ENCODE results near the gene NOTCH1.

The NOTCH1 gene

DNA sequence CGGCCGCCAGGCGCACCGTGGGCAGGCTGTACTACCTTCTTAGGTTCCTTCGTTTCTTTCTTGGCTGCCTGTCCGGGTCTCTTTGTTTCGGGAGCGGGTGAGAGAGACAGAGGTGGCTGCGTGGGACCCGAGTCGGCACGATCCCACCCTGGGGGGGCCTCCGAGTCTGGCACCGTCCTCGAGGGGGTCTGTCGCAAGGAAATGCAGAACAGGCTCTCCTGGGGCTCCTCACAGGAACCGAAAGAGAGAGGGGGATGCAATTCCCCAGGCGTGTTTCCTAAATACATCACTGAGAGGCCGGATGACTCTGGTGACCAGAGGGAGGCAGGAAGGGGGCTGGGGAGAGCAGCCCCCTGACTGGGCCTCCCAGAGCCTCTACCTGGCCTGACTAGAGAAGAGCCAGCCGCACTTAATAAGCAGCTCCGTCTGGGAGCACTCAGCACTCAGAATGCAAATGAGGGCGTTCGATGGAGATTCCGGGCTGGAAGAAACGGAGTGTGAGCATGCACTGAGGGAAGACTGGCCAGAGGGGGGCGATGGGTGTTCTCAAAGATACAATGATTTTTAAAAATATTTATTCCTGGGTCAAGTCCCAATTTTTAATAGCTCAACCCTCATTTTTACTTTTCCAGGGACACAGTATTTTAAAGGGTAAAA lies 94.5 kb downstream of the NOTCH1 start:
- no peak overlapping the region for H3K9ac ChIP-seq (ENCODE audit: low read length)
- H3K27ac ChIP-seq (ENCODE audit: low read length), result no peak overlapping the region
- no peak overlapping the region for H3K4me2 ChIP-seq (ENCODE audit: low read depth, low read length)
- no peaks in the 10 kb centered on the region for H3K9me2 ChIP-seq (replicated peaks; ENCODE audit: insufficient read depth, low read length)
- no peak overlapping the region for H3K4me3 ChIP-seq (ENCODE audit: low read length)
- H2AFZ ChIP-seq (ENCODE audit: low read length), result no peak overlapping the region
- H3F3A ChIP-seq (ENCODE audit: insufficient read depth, low read length), result no peaks in the 10 kb centered on the region
- no peaks in the 10 kb centered on the region for H3K9me3 ChIP-seq (replicated peaks; ENCODE audit: insufficient read depth, low read length)
- DNase-seq, result no peak
- no peaks in the 10 kb centered on the region for H4K20me1 ChIP-seq (ENCODE audit: insufficient read depth, low read length)
- H3K79me2 ChIP-seq (ENCODE audit: low read length), result no peaks in the 10 kb centered on the region
- H3K4me1 ChIP-seq (ENCODE audit: low read length), result no peaks in the 10 kb centered on the region
- no peaks in the 10 kb centered on the region for H3K27me3 ChIP-seq (replicated peaks; ENCODE audit: insufficient read depth, low read length)
- peaks cover 4% of the 10 kb centered on the region; the same call in 1 of the 2 replicates for H3K36me3 ChIP-seq (replicated peaks; ENCODE audit: insufficient read depth, low read length)
- TF ChIP-seq, protein P1, sequence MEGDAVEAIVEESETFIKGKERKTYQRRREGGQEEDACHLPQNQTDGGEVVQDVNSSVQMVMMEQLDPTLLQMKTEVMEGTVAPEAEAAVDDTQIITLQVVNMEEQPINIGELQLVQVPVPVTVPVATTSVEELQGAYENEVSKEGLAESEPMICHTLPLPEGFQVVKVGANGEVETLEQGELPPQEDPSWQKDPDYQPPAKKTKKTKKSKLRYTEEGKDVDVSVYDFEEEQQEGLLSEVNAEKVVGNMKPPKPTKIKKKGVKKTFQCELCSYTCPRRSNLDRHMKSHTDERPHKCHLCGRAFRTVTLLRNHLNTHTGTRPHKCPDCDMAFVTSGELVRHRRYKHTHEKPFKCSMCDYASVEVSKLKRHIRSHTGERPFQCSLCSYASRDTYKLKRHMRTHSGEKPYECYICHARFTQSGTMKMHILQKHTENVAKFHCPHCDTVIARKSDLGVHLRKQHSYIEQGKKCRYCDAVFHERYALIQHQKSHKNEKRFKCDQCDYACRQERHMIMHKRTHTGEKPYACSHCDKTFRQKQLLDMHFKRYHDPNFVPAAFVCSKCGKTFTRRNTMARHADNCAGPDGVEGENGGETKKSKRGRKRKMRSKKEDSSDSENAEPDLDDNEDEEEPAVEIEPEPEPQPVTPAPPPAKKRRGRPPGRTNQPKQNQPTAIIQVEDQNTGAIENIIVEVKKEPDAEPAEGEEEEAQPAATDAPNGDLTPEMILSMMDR (IDR thresholded peaks at IDR 0.05; ENCODE audit: low read length), result no peak
- TF ChIP-seq EZH2 (optimal IDR thresholded peaks at IDR 0.05; ENCODE audit: low read depth, low read length) (no peak), EZH2phosphoT487 (IDR thresholded peaks at IDR 0.05; ENCODE audit: low read length) (no peak)

DNA sequence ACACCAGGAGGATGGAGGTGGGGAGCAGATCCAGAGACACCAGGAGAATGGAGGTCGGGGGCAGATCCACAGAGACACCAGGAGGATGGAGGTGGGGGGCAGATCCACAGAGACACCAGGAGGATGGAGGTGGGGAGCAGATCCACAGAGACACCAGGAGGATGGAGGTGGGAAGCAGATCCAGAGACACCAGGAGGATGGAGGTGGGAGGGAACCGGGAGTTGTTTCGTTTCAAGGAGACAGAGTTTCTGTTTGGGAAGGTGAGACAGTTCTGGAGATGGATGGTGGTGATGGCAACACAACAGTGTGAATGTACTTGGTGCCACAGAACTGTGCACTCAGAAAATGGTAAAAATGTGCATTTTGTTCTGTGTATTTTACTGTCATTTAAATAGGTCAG lies 97.2 kb downstream of the NOTCH1 start:
- Histone ChIP-seq H3K79me2 (ENCODE audit: low read length) (no peaks in the 10 kb centered on the region), H3K9ac (ENCODE audit: low read length) (no peak overlapping the region), H3K4me2 (ENCODE audit: low read depth, low read length) (no peak overlapping the region), H3K36me3 (replicated peaks; ENCODE audit: insufficient read depth, low read length) (peaks cover 4% of the 10 kb centered on the region; the same call in 1 of the 2 replicates), H3K27me3 (replicated peaks; ENCODE audit: insufficient read depth, low read length) (no peaks in the 10 kb centered on the region), H3K27ac (ENCODE audit: low read length) (no peak overlapping the region), H4K20me1 (ENCODE audit: insufficient read depth, low read length) (no peaks in the 10 kb centered on the region), H3K4me3 (ENCODE audit: low read length) (no peak overlapping the region), H3K4me1 (ENCODE audit: low read length) (no peaks in the 10 kb centered on the region), H3K9me2 (replicated peaks; ENCODE audit: insufficient read depth, low read length) (no peaks in the 10 kb centered on the region), H3F3A (ENCODE audit: insufficient read depth, low read length) (no peaks in the 10 kb centered on the region), H2AFZ (ENCODE audit: low read length) (no peak overlapping the region), H3K9me3 (replicated peaks; ENCODE audit: insufficient read depth, low read length) (no peaks in the 10 kb centered on the region)
- no peak for DNase-seq
- TF ChIP-seq, protein P1 (IDR thresholded peaks at IDR 0.05; ENCODE audit: low read length), result no peak
- no peak for TF ChIP-seq EZH2phosphoT487 (IDR thresholded peaks at IDR 0.05; ENCODE audit: low read length)
- no peak for TF ChIP-seq EZH2 (optimal IDR thresholded peaks at IDR 0.05; ENCODE audit: low read depth, low read length)

DNA sequence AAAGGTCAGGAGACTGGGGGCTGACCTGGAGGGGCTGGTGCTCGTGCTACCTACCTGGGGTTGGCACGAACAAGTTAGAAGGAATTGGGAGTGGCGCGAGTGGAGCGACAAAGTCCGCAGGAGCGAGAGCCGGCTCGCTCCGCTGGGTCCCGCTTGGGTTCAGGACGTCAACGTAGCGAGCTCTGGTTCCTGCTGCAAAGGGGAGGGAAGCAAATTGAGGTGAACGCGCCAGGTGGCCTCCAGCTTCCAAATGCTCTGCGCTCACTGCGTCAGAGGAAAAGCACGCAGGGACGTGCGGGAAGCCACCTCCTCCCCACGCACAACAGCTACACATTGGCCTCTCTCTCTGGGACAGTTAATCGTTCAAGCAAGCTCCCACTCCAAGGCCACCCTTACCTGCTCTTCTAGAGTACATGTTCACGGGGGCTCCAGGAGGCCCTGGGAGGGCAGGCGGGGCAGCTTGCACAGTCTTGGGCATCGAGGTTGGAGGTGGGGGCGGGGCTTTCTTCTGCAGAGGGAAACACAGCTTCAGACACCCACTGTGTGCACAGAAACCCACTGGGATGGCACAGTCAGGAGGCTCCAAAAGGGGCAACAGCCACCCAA lies 98.6 kb downstream of the NOTCH1 start:
- no peak for DNase-seq
- no peaks in the 10 kb centered on the region for H3F3A ChIP-seq (ENCODE audit: insufficient read depth, low read length)
- no peaks in the 10 kb centered on the region for H3K4me1 ChIP-seq (ENCODE audit: low read length)
- H4K20me1 ChIP-seq (ENCODE audit: insufficient read depth, low read length), result no peaks in the 10 kb centered on the region
- H3K27ac ChIP-seq (ENCODE audit: low read length), result no peak overlapping the region
- no peaks in the 10 kb centered on the region for H3K79me2 ChIP-seq (ENCODE audit: low read length)
- no peak overlapping the region for H3K9ac ChIP-seq (ENCODE audit: low read length)
- H3K9me2 ChIP-seq (replicated peaks; ENCODE audit: insufficient read depth, low read length), result no peaks in the 10 kb centered on the region
- H3K36me3 ChIP-seq (replicated peaks; ENCODE audit: insufficient read depth, low read length), result peaks cover 4% of the 10 kb centered on the region; the same call in 1 of the 2 replicates
- H3K27me3 ChIP-seq (replicated peaks; ENCODE audit: insufficient read depth, low read length), result no peaks in the 10 kb centered on the region
- TF ChIP-seq, protein P1 (IDR thresholded peaks at IDR 0.05; ENCODE audit: low read length), result no peak
- TF ChIP-seq EZH2 (optimal IDR thresholded peaks at IDR 0.05; ENCODE audit: low read depth, low read length), result no peak
- TF ChIP-seq EZH2phosphoT487 (IDR thresholded peaks at IDR 0.05; ENCODE audit: low read length), result no peak
- no peak overlapping the region for H3K4me2 ChIP-seq (ENCODE audit: low read depth, low read length)
- H2AFZ ChIP-seq (ENCODE audit: low read length), result no peak overlapping the region
- no peak overlapping the region for H3K4me3 ChIP-seq (ENCODE audit: low read length)
- H3K9me3 ChIP-seq (replicated peaks; ENCODE audit: insufficient read depth, low read length), result no peaks in the 10 kb centered on the region
